Measurements from ENCODE around the gene INSYN1. TPM values are rescaled to one million over a fixed set of nuclear protein-coding genes. Genes with fewer than 3 reads are reported as not detected.
"Not testable (repeated sequence)": the region's sequence is repeated elsewhere in the genome, so short reads cannot be mapped to it uniquely, and the experiment has no call there.

Gene INSYN1
- total RNA-seq, 1 donor from 2014 or later = 13.0 TPM

DNA sequence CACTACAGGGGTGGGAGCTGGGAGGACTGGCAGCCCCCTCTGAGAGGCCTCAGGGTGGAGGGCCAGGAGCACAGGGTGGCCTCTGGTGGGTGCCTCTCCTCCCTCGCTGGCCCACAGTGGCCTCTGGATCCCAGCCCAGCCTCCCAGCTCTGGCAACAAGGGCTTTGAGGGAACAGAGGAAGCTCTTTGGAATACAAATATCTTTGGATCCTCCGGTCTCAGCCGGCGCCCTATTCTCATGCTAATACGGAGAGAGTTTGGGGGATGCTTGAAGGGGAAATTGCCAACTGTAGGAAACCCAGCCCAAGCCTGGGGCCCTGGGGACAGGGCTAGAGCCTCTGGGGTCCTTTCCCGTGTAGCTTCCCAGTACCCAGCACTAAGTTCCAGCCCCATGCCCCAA is 33.4 kb upstream of the INSYN1 start:
- intact Hi-C loops (cut with DNase I) = no loop called here
- H3K27ac ChIP-seq = no peak overlapping the region
- H3K36me3 ChIP-seq = no peaks in the 10 kb centered on the region
- H3K4me1 ChIP-seq = no peaks in the 10 kb centered on the region
- TF ChIP-seq, protein P1, sequence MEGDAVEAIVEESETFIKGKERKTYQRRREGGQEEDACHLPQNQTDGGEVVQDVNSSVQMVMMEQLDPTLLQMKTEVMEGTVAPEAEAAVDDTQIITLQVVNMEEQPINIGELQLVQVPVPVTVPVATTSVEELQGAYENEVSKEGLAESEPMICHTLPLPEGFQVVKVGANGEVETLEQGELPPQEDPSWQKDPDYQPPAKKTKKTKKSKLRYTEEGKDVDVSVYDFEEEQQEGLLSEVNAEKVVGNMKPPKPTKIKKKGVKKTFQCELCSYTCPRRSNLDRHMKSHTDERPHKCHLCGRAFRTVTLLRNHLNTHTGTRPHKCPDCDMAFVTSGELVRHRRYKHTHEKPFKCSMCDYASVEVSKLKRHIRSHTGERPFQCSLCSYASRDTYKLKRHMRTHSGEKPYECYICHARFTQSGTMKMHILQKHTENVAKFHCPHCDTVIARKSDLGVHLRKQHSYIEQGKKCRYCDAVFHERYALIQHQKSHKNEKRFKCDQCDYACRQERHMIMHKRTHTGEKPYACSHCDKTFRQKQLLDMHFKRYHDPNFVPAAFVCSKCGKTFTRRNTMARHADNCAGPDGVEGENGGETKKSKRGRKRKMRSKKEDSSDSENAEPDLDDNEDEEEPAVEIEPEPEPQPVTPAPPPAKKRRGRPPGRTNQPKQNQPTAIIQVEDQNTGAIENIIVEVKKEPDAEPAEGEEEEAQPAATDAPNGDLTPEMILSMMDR (IDR thresholded peaks at IDR 0.05) = no peak
- no peak overlapping the region for H3K4me3 ChIP-seq
- H3K9me3 ChIP-seq = no peaks in the 10 kb centered on the region
- no peak for DNase-seq (ENCODE audit: low spot score in 2 of 2)
- no peaks in the 10 kb centered on the region for H3K27me3 ChIP-seq

DNA sequence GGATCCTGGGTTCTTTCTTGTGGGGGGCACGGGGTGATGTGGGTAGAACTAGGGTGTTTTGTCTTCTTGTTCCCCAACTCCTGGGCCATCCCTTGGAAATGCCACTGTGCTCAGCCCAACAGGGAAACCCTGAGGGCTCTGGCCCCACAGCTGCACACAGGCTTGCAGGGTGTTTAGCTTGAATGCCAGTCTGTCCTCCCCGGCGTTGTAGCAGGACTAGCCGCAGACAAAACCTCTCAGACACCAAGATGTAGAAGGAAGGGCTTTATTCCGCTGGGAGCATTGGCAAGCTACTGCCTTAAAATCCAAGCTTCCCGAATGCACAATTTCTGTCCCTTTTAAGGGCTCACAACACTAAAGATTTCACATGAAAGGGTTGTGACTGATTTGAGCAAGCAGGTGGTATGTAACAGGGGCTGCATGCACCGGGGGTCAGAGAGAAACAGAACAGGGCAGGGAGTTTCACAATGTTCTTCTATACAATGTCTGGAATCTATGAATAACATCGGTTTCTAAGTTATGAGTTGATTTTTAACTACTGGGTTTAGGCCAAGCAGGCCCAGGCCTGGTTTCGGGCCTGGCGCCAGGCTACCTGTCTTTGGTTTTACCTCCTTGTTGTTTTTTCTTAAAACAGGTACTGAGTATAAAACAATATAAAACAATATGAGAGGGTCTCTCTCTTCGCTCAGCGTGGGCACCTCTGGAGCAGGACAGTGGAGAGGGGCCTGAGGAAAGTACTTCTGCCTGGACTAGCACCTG is 32.3 kb upstream of the INSYN1 start:
- intact Hi-C loops (cut with DNase I); H3K9me3 ChIP-seq; H3K4me1 ChIP-seq; H3K36me3 ChIP-seq; H3K27ac ChIP-seq; DNase-seq (ENCODE audit: low spot score in 2 of 2); H3K27me3 ChIP-seq; H3K4me3 ChIP-seq: not testable (repeated sequence)

DNA sequence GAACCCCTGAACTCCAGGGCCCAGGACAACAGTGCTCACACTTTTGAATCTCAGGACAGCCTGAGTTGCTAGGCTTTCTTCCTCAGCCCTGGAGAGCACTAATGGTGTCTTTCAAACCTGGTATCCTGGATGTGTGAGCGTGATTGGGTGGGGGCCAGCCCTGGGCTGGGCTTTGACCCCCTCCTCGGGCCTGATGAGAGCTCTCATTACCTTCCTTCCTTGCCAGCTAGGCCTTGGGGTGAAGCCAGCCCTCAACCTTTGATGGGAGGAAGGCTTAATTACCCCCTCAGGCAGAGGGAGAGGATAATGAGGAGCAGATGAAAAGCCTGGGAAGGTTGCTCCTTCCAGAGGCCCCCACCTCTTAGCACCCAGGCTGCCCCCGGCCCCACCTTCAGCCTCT is 31.1 kb upstream of the INSYN1 start:
- Histone ChIP-seq H3K27me3 (no peaks in the 10 kb centered on the region), H3K4me1 (no peaks in the 10 kb centered on the region), H3K4me3 (no peak overlapping the region), H3K36me3 (no peaks in the 10 kb centered on the region), H3K27ac (no peak overlapping the region), H3K9me3 (no peaks in the 10 kb centered on the region)
- intact Hi-C loops (cut with DNase I) = no loop called here
- DNase-seq (ENCODE audit: low spot score in 2 of 2) = no peak
- TF ChIP-seq, protein P1 (IDR thresholded peaks at IDR 0.05) = no peak

DNA sequence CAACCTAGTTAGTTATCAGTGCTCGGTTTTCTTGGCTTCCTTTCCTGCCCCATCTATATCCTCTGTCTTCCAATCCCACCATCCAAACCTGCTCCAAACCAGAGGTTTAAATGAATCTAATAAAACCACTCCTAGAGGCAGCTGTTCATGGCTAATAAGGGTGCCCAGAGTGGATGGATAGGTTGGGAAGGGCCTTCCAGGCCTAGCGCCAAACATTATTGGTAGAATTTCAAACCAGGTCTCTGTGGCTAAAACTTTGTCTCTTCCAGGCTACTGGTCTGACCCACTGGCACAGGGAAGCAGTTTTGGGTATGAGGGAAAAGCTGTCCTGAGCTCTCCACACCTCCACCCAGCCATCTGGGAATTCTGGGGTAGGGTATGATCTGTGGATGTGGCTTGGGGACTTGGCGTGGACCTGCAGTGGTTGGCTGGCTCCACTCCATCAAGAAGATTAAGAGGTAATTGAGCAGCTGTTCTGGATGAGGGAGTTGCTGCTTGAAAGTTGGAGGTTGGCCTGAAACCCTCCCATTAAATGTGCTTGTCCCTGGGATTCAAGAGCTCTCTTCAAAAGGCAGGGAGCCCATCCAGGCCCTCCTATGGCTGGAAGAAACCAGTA is 29.3 kb upstream of the INSYN1 start:
- TF ChIP-seq, protein P1 (IDR thresholded peaks at IDR 0.05) = no peak
- H3K27me3 ChIP-seq = no peaks in the 10 kb centered on the region
- no peaks in the 10 kb centered on the region for H3K4me1 ChIP-seq
- no peak overlapping the region for H3K27ac ChIP-seq
- no peak for DNase-seq (ENCODE audit: low spot score in 2 of 2)
- no peaks in the 10 kb centered on the region for H3K36me3 ChIP-seq
- no peaks in the 10 kb centered on the region for H3K9me3 ChIP-seq
- H3K4me3 ChIP-seq = no peak overlapping the region
- intact Hi-C loops (cut with DNase I) = no loop called here

DNA sequence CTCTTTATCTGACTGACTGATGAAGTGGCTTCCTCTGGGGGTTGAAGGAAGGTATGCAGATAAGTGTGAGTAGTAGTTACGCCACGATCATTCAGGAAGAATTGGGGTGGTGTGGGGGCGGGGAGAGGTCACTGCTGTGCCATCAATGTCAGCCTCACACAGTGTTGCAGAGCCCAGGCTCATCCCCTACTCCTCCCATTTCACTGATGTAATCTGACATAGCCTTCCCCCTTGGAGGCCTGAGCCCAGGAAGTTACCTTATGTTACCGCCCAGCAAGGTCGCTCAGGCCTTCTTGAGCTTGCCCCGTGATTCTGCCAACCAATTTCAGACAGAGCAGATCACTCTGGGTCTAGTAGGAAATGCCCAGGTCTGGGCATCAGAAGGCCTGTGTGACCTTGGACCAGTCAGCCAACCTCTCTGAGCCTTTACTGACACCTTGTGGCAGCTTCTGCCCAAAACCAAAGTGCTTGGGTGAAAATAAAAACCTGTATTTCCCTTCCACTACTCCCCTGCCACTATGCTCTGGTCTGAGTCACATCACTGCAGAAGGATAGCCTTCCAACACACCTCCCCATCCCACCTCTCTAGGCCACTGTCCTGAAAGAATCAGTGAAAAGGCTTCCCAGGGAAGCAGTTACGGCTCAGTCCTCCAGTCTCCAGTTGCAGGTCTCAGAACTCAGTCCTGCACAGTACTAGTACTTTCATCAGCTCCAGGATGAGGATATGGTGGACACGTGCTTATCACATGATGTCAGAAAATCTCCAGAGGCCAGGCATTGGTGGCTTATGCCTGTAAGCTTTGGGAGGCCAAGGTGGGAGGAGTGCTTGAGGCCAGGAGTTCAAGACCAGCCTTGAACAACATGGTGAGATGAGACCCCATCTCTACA is 28.1 kb upstream of the INSYN1 start:
- no peaks in the 10 kb centered on the region for H3K27me3 ChIP-seq
- DNase-seq (ENCODE audit: low spot score in 2 of 2) = no peak
- no peaks in the 10 kb centered on the region for H3K36me3 ChIP-seq
- intact Hi-C loops (cut with DNase I) = no loop called here
- H3K4me3 ChIP-seq = no peak overlapping the region
- no peak overlapping the region for H3K27ac ChIP-seq
- no peaks in the 10 kb centered on the region for H3K9me3 ChIP-seq
- H3K4me1 ChIP-seq = no peaks in the 10 kb centered on the region
- TF ChIP-seq, protein P1 (IDR thresholded peaks at IDR 0.05) = peak in 1 of 3 experiments; percentile 12

DNA sequence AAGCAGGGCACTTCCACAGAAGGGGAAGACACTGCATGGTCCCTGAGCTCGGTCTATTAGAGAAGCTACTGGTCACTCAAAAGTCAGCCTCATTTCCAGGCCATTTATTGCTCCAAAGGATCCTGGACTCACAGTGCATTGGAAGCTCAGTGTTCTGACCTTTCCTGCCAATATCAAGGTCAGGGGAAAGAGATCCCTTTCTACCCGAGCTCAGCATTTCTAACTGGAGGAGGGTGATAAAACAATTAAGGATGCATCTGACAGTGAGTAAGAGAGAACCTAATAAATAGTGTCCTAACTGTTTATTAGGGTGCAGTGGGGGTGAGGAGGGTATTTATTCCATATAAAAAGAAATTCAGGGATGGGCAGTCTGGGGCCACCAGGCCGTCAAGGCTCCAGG is 26.8 kb upstream of the INSYN1 start:
- no peak overlapping the region for H3K27ac ChIP-seq
- peaks cover 2 to 4% of the 10 kb centered on the region in 2 donors for H3K4me1 ChIP-seq
- H3K36me3 ChIP-seq = no peaks in the 10 kb centered on the region
- intact Hi-C loops (cut with DNase I) = no loop called here
- H3K27me3 ChIP-seq = no peaks in the 10 kb centered on the region
- H3K9me3 ChIP-seq = no peaks in the 10 kb centered on the region
- no peak overlapping the region for H3K4me3 ChIP-seq
- no peak for DNase-seq (ENCODE audit: low spot score in 2 of 2)
- TF ChIP-seq, protein P1 (IDR thresholded peaks at IDR 0.05) = no peak
